Type B pancreatic cell (in vitro differentiated cells): Measurements from ENCODE around the gene DPPA2. TPM values are rescaled to one million over a fixed set of nuclear protein-coding genes. Genes with fewer than 3 reads are reported as not detected.
"Not testable (repeated sequence)": the region's sequence is repeated elsewhere in the genome, so short reads cannot be mapped to it uniquely, and the experiment has no call there.

ENCODE experiments used
- DNase-seq: peaks from one replicate; pipeline ENCODE4 v3.0.0; 2021; ENCODE audit warnings: mixed read lengths; ENCODE audit not compliant: unreplicated experiment; ENCODE audit errors: extremely low spot score
- H3K27ac Mint-ChIP-seq: 2 replicates; pipeline ENCODE4 v1.8.0; 2021; ENCODE audit warnings: mild to moderate bottlenecking, mixed read lengths
- H3K27me3 Mint-ChIP-seq: 2 replicates; pipeline ENCODE4 v1.8.0; 2021; ENCODE audit warnings: mixed read lengths
- H3K36me3 Mint-ChIP-seq: 2 replicates; pipeline ENCODE4 v1.8.0; 2021; ENCODE audit warnings: mixed read lengths
- H3K4me1 Mint-ChIP-seq: one replicate; pipeline ENCODE4 v1.8.0; 2021; ENCODE audit warnings: mixed read lengths; ENCODE audit not compliant: unreplicated experiment
- H3K4me3 Mint-ChIP-seq: 2 replicates; pipeline ENCODE4 v1.8.0; 2021; ENCODE audit warnings: mild to moderate bottlenecking, mixed read lengths
- H3K9me3 Mint-ChIP-seq: 2 replicates; pipeline ENCODE4 v1.8.0; 2021; ENCODE audit warnings: mixed read lengths
- CTCF ChIP-seq: fragments of 200-600 bp; sonication (generic); conservative IDR thresholded peaks from 2 replicates; pipeline ENCODE4 v1.5.0; 2021; ENCODE audit warnings: antibody characterized with exemption, mild to moderate bottlenecking
- long read RNA-seq: library from polyadenylated mRNA; unstranded; transcript quantifications from one replicate; pipeline ENCODE4 v2.0.0, GENCODE V29; 2020
- total RNA-seq: library from RNA; stranded (reverse); gene quantifications from 2 replicates; pipeline ENCODE4 v1.2.1, GENCODE V29; 2021; ENCODE audit warnings: low replicate concordance

DPPA2 gene, protein sequence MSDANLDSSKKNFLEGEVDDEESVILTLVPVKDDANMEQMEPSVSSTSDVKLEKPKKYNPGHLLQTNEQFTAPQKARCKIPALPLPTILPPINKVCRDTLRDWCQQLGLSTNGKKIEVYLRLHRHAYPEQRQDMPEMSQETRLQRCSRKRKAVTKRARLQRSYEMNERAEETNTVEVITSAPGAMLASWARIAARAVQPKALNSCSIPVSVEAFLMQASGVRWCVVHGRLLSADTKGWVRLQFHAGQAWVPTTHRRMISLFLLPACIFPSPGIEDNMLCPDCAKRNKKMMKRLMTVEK
- 0.36 TPM in 1 of 2 replicates, not detected in the other for total RNA-seq
- long read RNA-seq, result 0 reads

DNA sequence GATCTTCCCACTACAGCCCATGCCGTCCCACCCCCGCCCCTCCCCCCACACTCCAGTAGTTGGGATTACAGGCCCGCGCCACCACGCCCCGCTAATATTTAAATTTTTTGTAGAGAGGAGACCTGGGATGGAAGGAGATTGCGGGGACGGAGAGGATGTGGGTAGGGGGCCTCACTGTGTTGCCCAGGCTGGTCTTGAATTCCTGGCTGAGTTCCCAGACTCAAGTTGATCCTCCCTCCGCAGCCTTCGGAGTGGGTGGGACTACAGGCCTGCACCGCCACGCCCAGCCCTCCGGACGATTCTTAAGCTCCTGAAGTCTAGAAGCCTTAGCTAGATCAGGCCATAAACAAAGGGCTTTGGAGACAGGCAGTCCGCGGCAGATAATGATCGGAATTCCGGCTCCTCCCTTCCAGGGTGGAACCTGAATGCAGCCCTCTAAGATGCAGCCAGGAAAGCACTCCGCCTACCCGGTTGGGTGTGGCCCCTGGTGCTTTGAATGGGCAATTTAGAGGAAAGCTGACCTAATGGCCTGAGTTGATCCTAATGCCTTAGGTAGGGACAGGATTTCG, at the start of gene DPPA2:
Gene DPPA2, minus strand, starts transcription at position 356 of the 569 bp plus-strand sequence. CDS start 1,975 bp downstream, outside the sequence.
- no peak within 1 kb of the TSS for H3K4me3 Mint-ChIP-seq
- no peaks in the 10 kb centered on the region for H3K36me3 Mint-ChIP-seq
- no peaks in the 10 kb centered on the region for H3K9me3 Mint-ChIP-seq
- peaks cover 6% of the 10 kb centered on the region for H3K4me1 Mint-ChIP-seq
- H3K27ac Mint-ChIP-seq, result no peak within 1 kb of the TSS
- no peaks in the 10 kb centered on the region for H3K27me3 Mint-ChIP-seq
- no peak for DNase-seq
- TF ChIP-seq CTCF, result no peak

- H3K36me3 Mint-ChIP-seq, result no peaks in the 10 kb centered on the region
- no peak overlapping the region for H3K27ac Mint-ChIP-seq
- DNase-seq, result no peak
- no peaks in the 10 kb centered on the region for H3K9me3 Mint-ChIP-seq
- H3K4me3 Mint-ChIP-seq, result no peak overlapping the region
- no peak for TF ChIP-seq CTCF
- no peaks in the 10 kb centered on the region for H3K4me1 Mint-ChIP-seq
- H3K27me3 Mint-ChIP-seq, result peaks cover 3% of the 10 kb centered on the region
Observed at GRCh38 chr3:109364088-109364487, 47.8 kb upstream of the DPPA2 start.

- no peaks in the 10 kb centered on the region for H3K4me1 Mint-ChIP-seq
- no peaks in the 10 kb centered on the region for H3K9me3 Mint-ChIP-seq
- H3K27ac Mint-ChIP-seq, result no peak overlapping the region
- DNase-seq, result no peak
- H3K36me3 Mint-ChIP-seq, result no peaks in the 10 kb centered on the region
- TF ChIP-seq CTCF, result no peak
- no peak overlapping the region for H3K4me3 Mint-ChIP-seq
- peaks cover 3% of the 10 kb centered on the region for H3K27me3 Mint-ChIP-seq
Observed at GRCh38 chr3:109363634-109364033, 47.3 kb upstream of the DPPA2 start.

DNA sequence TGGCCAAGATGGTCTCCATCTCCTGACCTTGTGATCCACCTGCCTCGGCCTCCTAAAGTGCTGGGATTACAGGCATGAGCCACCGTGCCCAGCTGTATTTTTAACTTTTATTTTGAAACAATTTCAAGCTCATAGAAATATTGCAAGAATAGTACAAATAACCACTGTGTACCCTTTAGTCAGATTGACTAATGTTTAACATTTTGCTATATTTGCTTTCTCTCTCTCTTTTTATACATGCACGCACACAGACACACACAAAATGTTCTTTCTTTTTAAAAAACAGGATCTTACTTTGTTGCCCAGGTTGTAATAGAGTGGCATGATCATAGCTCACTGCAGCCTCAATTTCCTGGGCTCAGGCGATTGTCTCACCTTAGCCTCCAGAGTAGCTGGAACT, 46.5 kb upstream of the DPPA2 start:
- no peak overlapping the region for H3K27ac Mint-ChIP-seq
- H3K36me3 Mint-ChIP-seq, result no peaks in the 10 kb centered on the region
- H3K4me3 Mint-ChIP-seq, result no peak overlapping the region
- H3K27me3 Mint-ChIP-seq, result peaks cover 3% of the 10 kb centered on the region
- no peaks in the 10 kb centered on the region for H3K4me1 Mint-ChIP-seq
- TF ChIP-seq CTCF, result no peak
- H3K9me3 Mint-ChIP-seq, result no peaks in the 10 kb centered on the region
- DNase-seq, result no peak

- H3K27ac Mint-ChIP-seq, DNase-seq, H3K9me3 Mint-ChIP-seq, H3K4me3 Mint-ChIP-seq, H3K36me3 Mint-ChIP-seq: not testable (repeated sequence)
- Mint-ChIP-seq H3K4me1 (peaks cover 14% of the 10 kb centered on the region), H3K27me3 (peaks cover 20% of the 10 kb centered on the region)
Observed at GRCh38 chr3:109358809-109359208, 42.5 kb upstream of the DPPA2 start.

DNA sequence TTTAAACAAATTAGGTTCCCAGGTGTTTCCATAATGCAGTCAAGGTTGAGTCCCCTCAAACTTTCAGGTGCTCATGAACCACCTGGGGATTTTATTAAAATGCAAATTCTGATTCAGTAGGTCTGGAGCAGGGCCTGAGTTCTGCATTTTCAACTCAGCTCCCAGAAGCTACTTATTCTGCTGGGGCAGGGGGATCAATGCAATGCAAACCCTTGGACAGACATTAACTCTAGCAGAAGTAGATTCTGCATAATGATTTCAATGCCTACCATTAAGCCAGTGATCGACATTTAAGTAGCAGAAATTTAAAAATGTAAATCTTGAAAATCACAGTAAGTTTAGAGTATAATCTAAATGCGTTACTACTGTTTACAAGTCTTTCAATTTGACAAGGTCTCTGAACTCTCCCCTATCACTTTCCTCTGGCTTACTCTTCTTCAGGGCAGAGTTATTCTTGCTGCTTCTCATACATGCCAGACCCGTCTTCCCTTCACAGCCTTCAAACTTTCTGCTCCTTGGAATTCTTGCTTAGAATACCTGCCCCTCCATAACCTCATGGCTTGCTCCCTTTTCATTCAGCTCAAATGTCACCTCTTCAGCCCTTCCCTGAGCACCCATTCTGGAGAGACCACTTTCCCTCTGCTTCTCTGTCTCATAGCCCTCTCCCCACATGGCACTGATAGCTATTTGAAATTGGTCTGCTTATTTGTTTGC, 40.3 kb upstream of the DPPA2 start:
- TF ChIP-seq CTCF, result no peak
- Mint-ChIP-seq H3K36me3 (no peaks in the 10 kb centered on the region), H3K27me3 (peaks cover 20% of the 10 kb centered on the region), H3K4me1 (peaks cover 14% of the 10 kb centered on the region), H3K9me3 (no peaks in the 10 kb centered on the region), H3K4me3 (no peak overlapping the region), H3K27ac (no peak overlapping the region)
- no peak for DNase-seq
